Measurements from ENCODE around the gene TMA7B. TPM values are rescaled to one million over a fixed set of nuclear protein-coding genes. Genes with fewer than 3 reads are reported as not detected.

TMA7B gene
- total RNA-seq, 1 donor = not detected

GRCh38 chr22:39966470-39966869 lies 6.3 kb downstream of the TMA7B start:
- Histone ChIP-seq H3K27ac (ENCODE audit: low read depth, low read length) (no peak overlapping the region), H3K79me2 (ENCODE audit: insufficient read depth, low read length) (no peaks in the 10 kb centered on the region), H3K27me3 (ENCODE audit: insufficient read depth, low read length) (peaks cover 5% of the 10 kb centered on the region), H3K4me2 (ENCODE audit: insufficient read depth, low read length) (peak overlapping the region; percentile 44), H3K9me3 (ENCODE audit: low read depth, low read length) (no peaks in the 10 kb centered on the region), H3K36me3 (ENCODE audit: insufficient read depth, low read length) (no peaks in the 10 kb centered on the region), H2AFZ (ENCODE audit: low read length) (no peak overlapping the region), H3K4me1 (ENCODE audit: insufficient read depth, low read length) (peaks cover 18% of the 10 kb centered on the region), H4K20me1 (ENCODE audit: insufficient read depth, low read length) (no peaks in the 10 kb centered on the region), H3K4me3 (ENCODE audit: insufficient read depth, low read length) (no peak overlapping the region)
- TF ChIP-seq CTCF (IDR thresholded peaks at IDR 0.05; ENCODE audit: extremely low read depth, low read depth, low read length) = no peak
- DNase-seq (ENCODE audit: insufficient read length, low spot score, missing footprints) = peak; percentile 62

GRCh38 chr22:39967103-39967829 lies 7.1 kb downstream of the TMA7B start:
- no peaks in the 10 kb centered on the region for H3K36me3 ChIP-seq (ENCODE audit: insufficient read depth, low read length)
- no peaks in the 10 kb centered on the region for H3K9me3 ChIP-seq (ENCODE audit: low read depth, low read length)
- H4K20me1 ChIP-seq (ENCODE audit: insufficient read depth, low read length) = no peaks in the 10 kb centered on the region
- TF ChIP-seq CTCF (IDR thresholded peaks at IDR 0.05; ENCODE audit: extremely low read depth, low read depth, low read length) = no peak
- no peak overlapping the region for H3K27ac ChIP-seq (ENCODE audit: low read depth, low read length)
- peaks cover 10% of the 10 kb centered on the region for H3K27me3 ChIP-seq (ENCODE audit: insufficient read depth, low read length)
- H3K4me1 ChIP-seq (ENCODE audit: insufficient read depth, low read length) = peaks cover 12% of the 10 kb centered on the region
- H2AFZ ChIP-seq (ENCODE audit: low read length) = no peak overlapping the region
- no peak overlapping the region for H3K4me3 ChIP-seq (ENCODE audit: insufficient read depth, low read length)
- peak overlapping the region; percentile 44 for H3K4me2 ChIP-seq (ENCODE audit: insufficient read depth, low read length)
- H3K79me2 ChIP-seq (ENCODE audit: insufficient read depth, low read length) = no peaks in the 10 kb centered on the region
- DNase-seq (ENCODE audit: insufficient read length, low spot score, missing footprints) = peak; percentile 93

- Histone ChIP-seq H3K36me3 (ENCODE audit: insufficient read depth, low read length) (no peaks in the 10 kb centered on the region), H4K20me1 (ENCODE audit: insufficient read depth, low read length) (no peaks in the 10 kb centered on the region), H3K4me3 (ENCODE audit: insufficient read depth, low read length) (no peak overlapping the region), H3K79me2 (ENCODE audit: insufficient read depth, low read length) (no peaks in the 10 kb centered on the region), H3K27me3 (ENCODE audit: insufficient read depth, low read length) (peaks cover 17% of the 10 kb centered on the region), H3K4me1 (ENCODE audit: insufficient read depth, low read length) (peaks cover 12% of the 10 kb centered on the region), H3K27ac (ENCODE audit: low read depth, low read length) (no peak overlapping the region), H3K4me2 (ENCODE audit: insufficient read depth, low read length) (no peak overlapping the region), H3K9me3 (ENCODE audit: low read depth, low read length) (no peaks in the 10 kb centered on the region), H2AFZ (ENCODE audit: low read length) (no peak overlapping the region)
- no peak for DNase-seq (ENCODE audit: insufficient read length, low spot score, missing footprints)
- no peak for TF ChIP-seq CTCF (IDR thresholded peaks at IDR 0.05; ENCODE audit: extremely low read depth, low read depth, low read length)
Observed at GRCh38 chr22:39967996-39968972, 8.1 kb downstream of the TMA7B start.

- H3K27ac ChIP-seq (ENCODE audit: low read depth, low read length) = no peak overlapping the region
- H2AFZ ChIP-seq (ENCODE audit: low read length) = no peak overlapping the region
- H3K9me3 ChIP-seq (ENCODE audit: low read depth, low read length) = no peaks in the 10 kb centered on the region
- H3K79me2 ChIP-seq (ENCODE audit: insufficient read depth, low read length) = no peaks in the 10 kb centered on the region
- DNase-seq (ENCODE audit: insufficient read length, low spot score, missing footprints) = no peak
- no peaks in the 10 kb centered on the region for H4K20me1 ChIP-seq (ENCODE audit: insufficient read depth, low read length)
- H3K36me3 ChIP-seq (ENCODE audit: insufficient read depth, low read length) = no peaks in the 10 kb centered on the region
- peaks cover 37% of the 10 kb centered on the region for H3K27me3 ChIP-seq (ENCODE audit: insufficient read depth, low read length)
- H3K4me2 ChIP-seq (ENCODE audit: insufficient read depth, low read length) = no peak overlapping the region
- H3K4me1 ChIP-seq (ENCODE audit: insufficient read depth, low read length) = peaks cover 12% of the 10 kb centered on the region
- TF ChIP-seq CTCF (IDR thresholded peaks at IDR 0.05; ENCODE audit: extremely low read depth, low read depth, low read length) = no peak
- H3K4me3 ChIP-seq (ENCODE audit: insufficient read depth, low read length) = no peak overlapping the region
Observed at GRCh38 chr22:39970742-39971141, 10.5 kb downstream of the TMA7B start.

Measured in osteoblast (primary cell).